GM21825 (cell line): Measurements from ENCODE around the gene RBMX.
"Not testable (repeated sequence)": the region's sequence is repeated elsewhere in the genome, so short reads cannot be mapped to it uniquely, and the experiment has no call there.

Experiments used
- ATAC-seq: cut with Tn5 transposase; IDR thresholded peaks from one replicate; pipeline ENCODE4 v1.9.1; 2021; ENCODE audit warnings: mild to moderate bottlenecking, moderate library complexity; ENCODE audit not compliant: unreplicated experiment

The RBMX gene

DNA sequence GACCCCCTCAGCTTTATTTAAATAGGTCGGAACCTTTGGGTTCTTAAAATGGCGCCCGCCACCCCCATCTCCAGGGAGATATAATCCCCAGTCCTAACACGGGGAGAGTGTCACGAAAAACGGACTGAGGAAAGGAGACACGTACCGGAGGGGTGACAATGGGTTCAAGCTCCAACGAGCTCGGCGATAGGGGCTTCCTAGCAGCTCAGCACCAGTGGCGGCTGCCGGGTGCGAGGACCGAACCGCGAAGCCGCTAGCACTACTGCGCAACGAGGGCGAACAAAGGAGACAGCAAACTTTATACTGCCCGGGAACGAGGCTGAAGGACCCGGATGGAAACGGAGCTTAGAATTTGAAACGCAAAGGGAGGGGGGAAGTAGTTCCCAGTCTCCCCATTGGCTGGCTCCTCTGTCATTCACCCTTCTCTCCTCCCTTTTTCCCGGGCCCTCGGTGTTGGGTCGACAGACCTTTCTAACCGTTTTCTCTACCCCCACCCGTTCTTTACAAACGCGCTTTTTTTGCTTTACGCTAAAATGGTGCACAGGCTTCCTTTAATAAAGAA, at the start of gene RBMX:
TSS of gene RBMX (minus strand) at position 274 of the 562 bp plus-strand sequence. CDS start 1,298 bp downstream, outside the sequence.
- ATAC-seq: peak; percentile 92

DNA sequence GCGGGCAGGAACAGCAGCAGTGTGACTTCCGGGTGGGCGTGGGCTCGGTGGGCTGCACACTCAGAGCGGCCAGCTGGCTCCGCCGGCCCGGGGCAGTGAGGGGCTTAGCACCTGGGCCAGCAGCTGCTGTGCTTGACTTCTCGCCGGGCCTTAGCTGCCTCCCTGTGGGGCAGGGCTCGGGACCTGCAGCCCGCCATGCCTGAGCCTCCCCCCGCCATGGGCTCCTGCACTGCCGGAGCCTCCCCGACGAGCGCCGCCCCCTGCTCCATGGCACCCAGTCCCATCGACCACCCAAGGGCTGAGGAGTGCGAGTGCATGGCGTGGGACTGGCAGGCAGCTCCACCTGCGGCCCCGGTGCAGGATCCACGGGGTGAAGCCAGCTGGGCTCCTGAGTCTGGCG, 40.9 kb upstream of the RBMX start:
- ATAC-seq: not testable (repeated sequence)

DNA sequence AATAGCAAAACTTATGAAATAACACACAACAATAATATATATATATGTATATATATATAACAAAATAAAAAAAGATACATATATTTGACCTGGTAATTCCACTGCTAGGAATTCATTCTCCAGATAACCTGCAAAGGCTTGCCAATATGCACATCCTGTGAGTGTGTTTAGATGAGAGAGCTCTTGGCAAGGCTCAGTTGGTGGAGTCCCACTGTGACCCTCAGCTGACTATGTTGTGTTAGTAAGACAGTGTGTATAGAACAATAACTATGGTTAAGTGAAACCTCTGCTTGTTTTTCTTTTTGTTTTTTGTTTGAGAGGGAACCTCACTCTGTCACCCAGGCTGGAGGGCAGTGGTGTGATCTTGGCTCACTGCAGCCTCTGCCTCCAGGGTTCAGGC, 39.5 kb upstream of the RBMX start:
- ATAC-seq: no peak

DNA sequence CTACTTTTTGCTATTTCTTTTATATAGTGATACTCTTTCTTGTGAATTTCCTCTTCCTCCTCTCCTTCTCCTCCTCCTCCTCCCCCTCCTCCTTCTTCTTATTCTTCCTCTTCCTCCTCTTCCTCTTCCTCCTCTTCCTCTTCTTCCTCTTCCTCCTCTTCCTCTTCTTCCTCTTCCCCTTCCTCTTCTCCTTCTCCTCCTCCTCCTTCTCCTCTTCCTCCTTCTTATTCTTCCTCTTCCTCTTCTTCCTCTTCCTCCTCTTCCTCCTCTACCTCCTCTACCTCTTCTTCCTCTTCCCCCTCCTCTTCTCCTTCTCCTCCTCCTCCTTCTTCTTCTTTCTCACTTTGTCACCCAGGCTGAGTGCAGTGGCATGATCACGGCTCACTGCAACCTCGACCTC, 36.3 kb upstream of the RBMX start:
- ATAC-seq: no peak

DNA sequence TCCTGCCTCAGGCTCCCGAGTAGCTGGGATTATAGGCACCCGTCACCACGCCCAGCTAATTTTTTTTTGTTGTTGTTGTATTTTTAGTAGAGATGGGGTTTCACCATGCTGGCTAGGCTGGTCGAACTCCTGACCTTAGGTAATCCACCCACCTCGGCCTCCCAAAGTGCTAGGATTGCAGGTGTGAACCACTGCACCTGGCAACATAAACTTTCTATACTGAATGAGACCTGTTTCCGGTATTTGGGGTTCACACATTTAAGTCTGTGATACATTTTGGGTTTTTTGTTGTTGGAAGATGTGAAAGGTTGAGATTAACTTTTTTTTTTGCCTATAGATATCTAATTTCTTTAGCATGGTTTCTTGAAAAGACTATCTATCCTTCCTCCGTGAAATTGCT, 31.1 kb upstream of the RBMX start:
- ATAC-seq: not testable (repeated sequence)

DNA sequence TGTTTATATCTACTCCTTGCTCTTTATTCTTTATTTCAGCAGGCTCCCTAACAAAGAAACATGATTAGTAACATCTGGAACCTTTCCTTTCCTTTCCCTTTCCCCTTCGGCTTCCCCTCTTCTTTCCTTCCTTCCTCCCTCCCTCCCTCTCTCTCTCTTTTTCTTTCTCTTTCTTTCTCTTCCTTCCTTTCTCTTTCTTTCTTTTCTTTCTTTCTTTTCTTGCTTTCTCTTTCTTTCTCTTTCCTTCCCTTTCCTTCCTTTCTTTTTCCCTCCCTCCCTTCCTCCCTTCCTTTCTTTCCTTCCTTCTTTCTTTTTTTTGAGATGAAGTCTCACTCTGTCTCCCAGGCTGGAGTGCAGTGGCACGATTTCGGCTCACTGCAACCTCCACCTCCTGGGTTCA, 30.7 kb upstream of the RBMX start:
- no peak for ATAC-seq

DNA sequence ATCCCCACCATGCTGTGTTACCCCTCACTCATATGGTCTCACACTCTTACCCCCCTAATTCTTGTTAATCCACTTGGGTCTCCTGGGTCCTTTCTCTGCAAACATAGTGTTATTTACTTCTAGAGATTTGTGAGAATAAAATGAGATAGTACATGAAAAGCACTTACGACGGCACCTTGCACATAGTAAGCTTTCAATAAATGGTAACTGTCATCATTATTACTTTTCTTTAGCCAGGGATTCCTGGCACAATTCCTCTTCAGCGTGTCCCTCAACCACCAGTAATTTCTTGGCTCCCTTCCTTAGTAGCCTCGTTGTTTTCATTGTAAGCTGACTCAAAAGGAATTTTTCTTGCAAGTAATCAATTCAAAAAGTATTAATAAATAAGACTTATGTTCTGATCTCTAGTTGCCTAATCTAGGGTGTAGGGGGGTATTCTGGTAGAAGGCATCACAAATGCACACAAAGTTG, 30.1 kb upstream of the RBMX start:
- ATAC-seq: no peak

DNA sequence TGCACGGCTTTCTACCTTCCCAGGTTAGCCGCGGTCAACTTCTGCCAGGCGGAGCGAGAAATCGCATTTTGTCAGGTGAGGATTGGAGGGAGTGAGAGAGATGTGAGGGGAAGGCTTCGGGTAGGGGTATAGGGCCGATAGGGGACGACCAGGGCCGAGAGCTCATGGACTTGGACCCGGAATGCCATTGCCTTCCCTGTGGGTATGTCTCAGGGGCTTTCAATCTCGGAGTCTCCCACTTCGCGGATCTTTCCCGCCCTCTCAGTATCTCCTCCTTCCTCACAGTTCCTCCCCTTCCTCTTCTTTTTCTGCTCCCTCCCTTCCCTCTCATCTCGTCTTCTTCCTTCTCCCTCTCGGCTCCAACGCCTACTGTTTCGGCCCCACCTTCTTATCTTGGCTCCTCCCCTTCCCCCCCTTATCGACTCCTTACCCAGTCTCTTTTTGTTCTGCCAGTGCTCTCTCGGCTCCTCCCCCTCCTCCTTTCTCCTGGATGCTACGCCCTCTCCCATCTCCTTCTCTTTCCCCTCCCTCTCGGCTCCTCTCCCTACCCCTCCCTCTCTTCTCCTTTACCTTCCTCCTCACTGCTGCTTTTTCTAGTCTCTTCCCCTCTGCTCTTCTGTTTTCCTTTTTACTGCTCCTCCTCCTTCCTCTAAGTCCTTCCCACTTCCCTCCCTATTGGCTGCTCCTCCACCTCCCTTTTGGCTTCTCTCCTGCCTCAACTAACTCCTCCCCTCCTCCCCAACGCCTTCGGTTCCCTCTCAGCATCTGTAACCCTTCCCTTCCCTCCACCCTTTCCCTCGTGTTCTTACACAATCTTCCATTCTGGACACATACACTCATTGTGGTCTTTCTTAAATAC, 29.4 kb upstream of the RBMX start:
- ATAC-seq: peak; percentile 57

DNA sequence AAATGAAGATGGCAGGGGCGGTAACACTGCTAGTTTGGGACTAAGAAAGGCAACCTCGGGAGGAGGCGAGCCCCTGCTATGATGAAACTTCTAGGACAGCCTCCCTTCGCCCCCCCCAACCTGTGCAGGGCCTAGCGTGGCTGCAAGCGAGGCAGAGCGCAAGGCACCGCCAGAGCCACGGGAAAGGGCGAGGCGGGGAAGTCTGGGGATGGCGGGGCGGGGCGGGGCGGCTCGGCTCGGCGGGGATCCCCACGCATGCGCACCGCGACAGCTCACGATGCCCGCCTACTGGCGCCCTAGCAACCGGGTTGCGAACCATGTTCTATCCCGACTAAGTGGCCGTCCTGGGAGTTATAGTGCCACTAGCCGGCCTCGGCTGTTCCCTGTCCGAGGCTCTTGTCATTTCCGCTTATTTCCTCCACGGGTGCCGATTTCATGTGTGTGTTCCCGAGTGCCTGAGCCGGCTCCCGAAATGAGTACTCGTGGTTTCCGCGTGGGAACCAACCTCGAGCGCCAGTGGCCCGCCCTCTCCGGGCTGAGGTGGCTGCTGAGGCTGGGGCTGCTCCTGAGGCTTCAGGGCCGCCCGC, 28.7 kb upstream of the RBMX start:
- peak; percentile 73 for ATAC-seq

DNA sequence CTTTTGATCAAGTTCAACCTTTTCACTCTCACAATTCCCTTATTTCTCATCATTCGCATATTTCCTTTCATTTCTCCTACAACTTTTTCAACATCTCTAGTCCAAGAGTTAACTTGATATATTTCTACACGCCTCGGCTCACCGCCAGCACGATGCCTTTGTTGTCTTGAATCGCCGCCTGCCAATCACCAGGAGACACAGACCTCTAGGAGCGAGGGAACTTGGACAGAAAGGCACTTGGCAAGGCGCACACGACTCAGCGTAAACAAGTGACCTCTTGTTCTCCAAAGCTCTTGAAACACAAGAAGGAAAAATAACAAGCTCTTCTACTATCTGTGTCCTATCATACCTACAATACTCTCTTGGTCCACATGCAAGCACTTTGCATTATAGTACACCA, 27.1 kb upstream of the RBMX start:
- no peak for ATAC-seq

DNA sequence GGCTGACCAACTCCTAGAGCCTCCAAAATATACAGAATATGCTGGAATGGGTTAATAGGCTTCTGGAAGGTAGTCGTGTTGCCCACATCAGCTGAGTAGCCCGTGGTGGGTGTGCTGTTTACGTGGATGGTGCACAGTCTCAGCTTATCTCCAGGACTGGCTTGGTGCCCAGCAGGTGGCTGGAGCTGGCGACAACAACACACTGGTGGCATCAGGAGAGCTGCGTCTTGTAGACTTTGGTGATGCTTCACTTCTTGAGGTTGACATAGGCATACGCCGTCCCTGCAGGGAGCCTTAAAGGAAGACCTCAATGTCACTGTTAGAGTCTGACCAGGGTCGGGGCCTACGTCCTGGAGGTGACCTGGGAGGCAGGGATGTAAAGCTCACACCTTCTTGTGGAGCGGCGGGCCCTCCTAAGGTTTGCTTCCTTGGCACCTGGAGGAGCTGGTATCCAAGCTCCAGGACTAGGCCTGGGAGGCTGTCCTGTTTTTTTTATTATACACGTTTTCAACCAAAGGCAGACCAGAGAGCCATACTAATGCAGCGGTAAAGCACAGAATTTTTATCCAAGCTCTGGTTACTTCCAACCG, 26.5 kb upstream of the RBMX start:
- no peak for ATAC-seq

DNA sequence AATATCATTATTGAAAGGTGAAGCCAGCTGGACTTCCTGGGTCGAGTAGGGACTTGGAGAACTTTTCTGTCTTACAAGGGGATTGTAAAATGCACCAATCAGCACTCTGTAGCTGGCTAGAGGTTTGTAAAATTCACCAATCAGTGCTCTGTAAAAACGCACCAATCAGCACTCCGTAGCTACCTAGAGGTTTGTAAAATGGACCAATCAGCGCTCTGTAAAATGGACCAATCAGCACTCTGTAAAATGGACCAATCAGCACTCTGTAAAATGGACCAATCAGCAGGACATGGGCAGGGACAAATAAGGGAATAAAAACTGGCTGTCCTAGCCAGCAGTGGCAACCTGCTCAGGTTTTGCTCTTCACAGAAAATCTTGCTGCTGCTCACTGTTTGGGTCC, 23.5 kb upstream of the RBMX start:
- ATAC-seq: not testable (repeated sequence)

DNA sequence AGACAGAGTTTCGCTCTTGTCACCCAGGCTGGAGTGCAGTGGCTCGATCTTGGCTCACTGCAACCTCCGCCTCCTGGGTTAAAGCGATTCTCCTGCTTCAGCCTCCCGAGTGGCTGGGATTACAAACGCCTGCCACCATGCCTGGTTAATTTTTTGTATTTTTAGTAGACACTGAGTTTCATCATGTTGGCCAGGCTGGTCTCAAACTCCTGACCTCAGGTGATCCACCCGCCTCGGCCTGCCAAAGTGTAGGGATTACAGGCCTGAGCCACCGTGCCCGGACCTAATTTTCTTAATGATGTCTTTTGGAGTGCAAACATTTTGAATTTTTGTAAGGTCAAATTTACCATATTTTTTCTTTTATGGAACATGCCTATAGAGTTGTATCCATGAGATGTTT, 19.5 kb upstream of the RBMX start:
- ATAC-seq: not testable (repeated sequence)

DNA sequence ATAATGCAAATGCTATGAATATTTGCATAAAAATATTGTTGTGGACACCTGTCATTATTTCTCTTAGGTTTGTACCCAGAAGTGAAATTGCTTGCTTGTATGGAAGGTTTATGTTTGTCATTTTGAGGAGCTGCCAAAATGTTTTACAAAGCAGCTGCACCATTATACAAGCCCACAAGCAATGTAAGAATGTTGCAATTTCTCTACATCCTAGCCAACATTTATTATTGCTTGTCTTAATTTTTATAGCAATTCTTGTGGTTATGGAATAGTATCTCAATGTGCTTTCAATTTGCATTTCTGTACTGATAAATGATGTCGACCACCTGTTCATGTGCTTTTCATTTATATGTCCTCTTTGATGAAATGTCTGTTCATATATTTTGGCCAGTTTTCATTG, 18.7 kb upstream of the RBMX start:
- ATAC-seq: no peak

DNA sequence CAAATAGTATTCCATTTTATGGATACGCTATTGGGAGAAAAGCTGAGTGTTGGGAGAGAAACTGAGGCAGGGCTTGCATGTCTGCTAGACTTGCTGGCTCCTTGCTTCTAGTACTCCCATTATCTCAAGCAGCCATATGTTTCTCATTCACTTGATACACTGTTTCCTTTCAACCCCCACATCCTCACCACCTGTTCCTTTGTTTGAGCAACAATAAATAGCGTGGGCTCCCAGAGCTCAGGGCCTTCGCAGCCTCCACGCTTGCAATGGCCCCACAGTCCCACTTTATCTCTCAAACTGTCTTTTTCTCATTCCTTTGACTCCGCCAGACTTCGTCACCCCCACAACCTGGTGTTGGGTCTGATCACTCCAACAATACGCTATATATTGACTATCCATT, 18.2 kb upstream of the RBMX start:
- ATAC-seq: not testable (repeated sequence)

DNA sequence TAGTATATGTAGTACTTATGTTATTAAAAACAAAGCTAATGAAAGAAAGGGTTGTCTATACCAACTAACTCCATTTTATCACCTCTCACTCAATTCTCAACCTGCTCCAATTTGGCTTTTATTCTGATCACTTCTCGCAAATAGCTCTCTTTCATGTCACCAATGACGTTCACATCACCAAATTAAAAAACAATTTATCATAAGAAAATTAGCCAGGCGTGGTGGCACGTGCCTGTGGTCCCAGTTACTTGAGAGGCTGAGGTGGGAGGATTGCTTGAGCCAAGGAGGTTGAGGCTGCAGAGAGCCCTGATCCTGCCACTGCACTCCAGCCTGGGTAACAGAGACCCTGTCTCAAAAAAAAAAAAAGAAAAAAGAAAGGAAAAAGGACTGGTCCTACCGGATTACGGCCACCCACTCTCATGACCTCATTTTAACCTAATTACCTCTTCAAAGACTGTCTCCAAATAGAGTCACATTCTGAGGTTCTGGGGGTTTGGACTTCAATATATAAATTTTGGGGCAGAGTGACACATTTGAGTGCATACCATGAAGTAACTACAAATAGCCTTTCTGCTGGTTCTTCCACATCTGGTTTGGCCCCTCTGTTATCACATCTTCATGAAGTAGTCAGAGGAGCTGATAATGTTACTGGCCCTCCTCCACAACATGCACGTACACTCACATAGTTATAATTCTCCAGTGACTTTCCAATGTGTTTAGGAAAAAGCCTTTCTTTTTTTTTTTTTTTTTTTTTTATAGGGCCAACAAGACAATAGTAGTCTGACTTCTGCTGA, 15.8 kb upstream of the RBMX start:
- no peak for ATAC-seq

DNA sequence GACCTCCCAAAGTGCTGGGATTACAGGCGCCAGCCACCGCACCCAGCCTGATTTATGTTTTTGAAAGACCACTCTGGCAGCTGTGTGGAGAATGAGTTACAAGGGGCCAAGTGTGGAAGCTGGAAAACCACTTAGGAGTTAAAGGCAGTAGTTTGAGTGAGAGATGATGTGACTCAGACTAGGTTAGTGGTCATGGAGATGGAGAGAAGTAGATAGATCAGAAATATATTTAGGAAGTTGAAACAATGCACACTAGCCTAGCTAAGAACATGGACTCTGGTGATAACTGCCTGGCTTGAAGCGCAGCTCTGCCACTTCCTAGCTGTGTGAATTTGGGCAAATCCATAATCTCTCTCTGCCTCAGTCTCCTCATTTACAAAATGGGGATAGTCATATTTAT, 11.9 kb upstream of the RBMX start:
- ATAC-seq: no peak

DNA sequence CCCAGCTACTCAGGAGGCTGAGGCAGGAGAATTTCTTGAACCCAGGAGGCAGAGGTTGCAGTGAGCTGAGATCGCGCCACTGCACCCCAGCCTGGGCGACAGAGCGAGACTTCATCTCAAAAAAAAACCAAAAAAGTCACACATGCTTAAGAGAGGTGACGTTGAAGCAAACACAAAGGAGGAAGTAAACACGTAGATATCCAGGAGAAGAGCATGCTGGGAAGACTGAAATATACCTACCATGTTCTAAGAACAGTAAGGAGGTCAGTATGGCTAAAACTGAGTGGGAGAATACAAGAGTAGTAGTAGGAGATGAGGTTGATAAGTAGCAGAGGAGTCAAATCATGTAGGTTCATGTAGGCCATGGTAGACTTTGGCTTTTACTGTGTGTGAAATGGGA, 10.1 kb upstream of the RBMX start:
- ATAC-seq: not testable (repeated sequence)

DNA sequence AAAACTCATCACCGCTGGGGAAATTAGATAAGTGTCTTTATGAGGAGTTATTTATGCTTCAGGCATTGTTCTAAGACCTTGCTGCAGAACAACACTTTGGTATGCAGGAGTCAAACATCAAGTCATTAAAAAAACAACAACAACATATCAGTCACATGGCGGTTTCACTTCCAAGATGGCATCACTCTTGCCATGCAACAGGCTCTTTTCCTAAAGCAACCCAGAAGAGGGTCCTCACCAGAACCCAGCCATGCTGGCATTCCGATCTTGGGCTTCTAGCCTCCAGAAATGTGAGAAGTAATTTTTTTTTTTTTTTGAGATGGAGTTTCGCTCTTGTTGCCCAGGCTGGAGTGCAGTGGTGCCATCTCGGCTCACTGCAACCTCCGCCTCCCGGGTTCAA, 8.7 kb upstream of the RBMX start:
- no peak for ATAC-seq

DNA sequence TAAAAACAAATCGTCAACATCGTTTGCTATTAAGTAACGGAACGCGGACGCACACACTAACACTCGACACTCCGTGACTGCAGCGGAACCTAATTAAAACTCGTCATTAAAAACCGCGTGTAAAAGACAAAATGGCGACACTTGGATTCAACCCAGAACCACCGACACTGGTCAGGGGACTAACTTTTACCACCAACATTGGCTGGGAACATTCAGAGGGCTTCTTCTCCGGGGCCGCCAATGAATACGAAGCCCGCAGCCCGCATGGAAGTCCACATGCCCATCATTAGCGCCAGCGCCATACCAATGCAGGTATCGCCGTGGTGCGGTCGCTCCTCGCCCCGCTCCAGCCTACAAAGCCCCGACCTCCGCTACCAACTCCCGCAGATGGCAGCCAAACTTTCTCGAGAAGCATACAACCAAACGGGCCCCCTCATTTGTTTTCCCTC, 498 bp downstream of the RBMX start:
- peak; percentile 24 for ATAC-seq
